Measurements from ENCODE around the gene CISD3.

DNA sequence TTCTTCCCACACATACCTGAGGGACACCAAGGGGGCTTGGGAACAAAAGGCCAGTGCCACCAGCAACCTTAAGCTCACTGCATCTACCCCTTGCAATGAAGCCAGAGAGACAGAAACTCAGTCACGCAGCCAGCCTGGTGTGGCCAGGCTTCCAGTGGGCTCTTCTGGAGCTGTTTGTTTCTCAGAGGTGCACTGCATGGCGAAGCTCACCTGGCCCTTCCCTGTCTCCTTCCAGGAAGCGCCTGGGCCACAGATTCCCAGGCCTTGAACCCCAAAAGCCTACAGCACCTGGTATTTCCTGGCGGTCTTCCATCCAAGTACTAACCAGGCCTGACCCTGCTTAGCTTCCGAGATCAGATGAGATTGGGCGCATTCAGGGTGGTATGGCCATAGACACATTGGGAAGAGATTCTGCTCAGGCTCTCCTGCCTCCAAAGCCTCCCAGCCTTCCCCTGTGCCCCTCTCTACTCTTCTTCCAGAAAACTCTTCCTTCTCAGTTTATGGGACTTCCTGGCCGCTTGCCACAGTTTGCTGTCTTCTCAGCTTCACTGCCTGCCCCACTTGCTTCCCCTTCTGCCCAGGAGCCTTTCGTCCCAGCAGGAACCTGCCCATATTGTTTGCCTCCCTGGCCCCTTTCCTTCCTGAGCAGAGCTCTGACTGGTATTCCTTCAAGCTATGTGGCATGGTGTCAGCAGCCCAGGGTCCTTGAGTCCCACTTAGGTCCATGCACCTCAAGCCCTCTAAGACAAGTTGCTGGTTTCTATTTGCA lies 1.6 kb downstream of the CISD3 start:
- TF ChIP-seq CTCF (conservative IDR thresholded peaks at IDR 0.05) (no peak), ZFX (IDR thresholded peaks at IDR 0.05) (no peak)
